HFFc6 (cell line): ENCODE data around the gene FLACC1. TPM values are rescaled to one million over a fixed set of nuclear protein-coding genes. Genes with fewer than 3 reads are reported as not detected.
"Not testable (repeated sequence)": the region's sequence is repeated elsewhere in the genome, so short reads cannot be mapped to it uniquely, and the experiment has no call there.

ENCODE experiments used
- DNase-seq: peaks from one replicate; pipeline ENCODE4 v3.0.0-alpha.2; 2018
- H3K27ac Mint-ChIP-seq: 2 replicates; pipeline ENCODE4 v1.8.0; 2020; ENCODE audit warnings: mild to moderate bottlenecking, mixed read lengths
- H3K27me3 Mint-ChIP-seq: 2 replicates; pipeline ENCODE4 v1.8.0; 2021; ENCODE audit warnings: mild to moderate bottlenecking, moderate library complexity, mixed read lengths; ENCODE audit not compliant: insufficient read depth
- H3K36me3 Mint-ChIP-seq: 2 replicates; pipeline ENCODE4 v1.8.0; 2021; ENCODE audit warnings: low read depth, mixed read lengths
- H3K4me1 Mint-ChIP-seq: 2 replicates; pipeline ENCODE4 v1.8.0; 2020; ENCODE audit warnings: low read depth, mixed read lengths
- H3K4me3 Mint-ChIP-seq: 2 replicates; pipeline ENCODE4 v1.8.0; 2020; ENCODE audit warnings: mild to moderate bottlenecking, moderate library complexity, mixed read lengths
- H3K9me3 Mint-ChIP-seq: 2 replicates; pipeline ENCODE4 v1.8.0; 2020; ENCODE audit warnings: mild to moderate bottlenecking, mixed read lengths
- CTCF ChIP-seq: fragments of 200-600 bp; sonication (generic); IDR thresholded peaks from 2 replicates; pipeline ENCODE4 v1.5.0; 2021; ENCODE audit warnings: antibody characterized with exemption, mild to moderate bottlenecking
- total RNA-seq, 6 experiments: library from RNA; stranded (reverse); fragmentation: NEBNext Ultra II Directional; extraction: Animal tissue kit (Norgen Biotek cat#: 25700); gene quantifications; 2 replicates in 1 of 6; 3 replicates in 5 of 6; pipeline ENCODE4 v1.2.3, GENCODE V29; 2021

FLACC1 gene
- total RNA-seq, 6 experiments from 2014 or later: 0.51 to 1.6 (median 0.87) TPM

DNA sequence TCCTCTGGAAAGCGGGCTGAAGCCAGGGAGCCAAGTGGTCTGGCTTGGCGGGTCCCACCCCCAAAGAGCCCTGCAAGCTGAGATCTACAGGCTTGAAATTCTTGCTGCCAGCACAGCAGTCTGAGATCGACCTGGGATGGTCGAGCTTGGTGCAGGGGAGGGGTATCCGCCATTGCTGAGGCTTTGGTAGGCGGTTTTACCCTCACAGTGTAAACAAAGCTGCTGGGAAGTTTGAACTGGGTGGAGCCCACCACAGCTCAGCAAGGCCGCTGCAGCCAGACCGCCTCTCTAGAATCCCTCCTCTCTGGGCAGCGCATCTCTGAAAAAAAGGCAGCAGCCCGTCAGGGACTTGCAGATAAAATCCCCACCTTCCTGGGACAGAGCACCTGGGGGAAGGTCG is 12.6 kb upstream of the FLACC1 start:
- H3K4me3 Mint-ChIP-seq: no peak overlapping the region
- peaks cover 13% of the 10 kb centered on the region for H3K4me1 Mint-ChIP-seq
- H3K36me3 Mint-ChIP-seq: peaks cover 63% of the 10 kb centered on the region
- peaks cover 2% of the 10 kb centered on the region; the same call in 1 of the 2 replicates for H3K27me3 Mint-ChIP-seq
- DNase-seq: no peak
- no peak for TF ChIP-seq CTCF
- no peak overlapping the region for H3K27ac Mint-ChIP-seq
- H3K9me3 Mint-ChIP-seq: peaks cover 18% of the 10 kb centered on the region

GRCh38 chr2:201369318-201369717 is 12.2 kb upstream of the FLACC1 start:
- not testable (repeated sequence) for DNase-seq, H3K4me3 Mint-ChIP-seq, H3K27ac Mint-ChIP-seq, H3K27me3 Mint-ChIP-seq
- Mint-ChIP-seq H3K9me3 (peaks cover 18% of the 10 kb centered on the region), H3K36me3 (peaks cover 61% of the 10 kb centered on the region), H3K4me1 (peaks cover 13% of the 10 kb centered on the region)

DNA sequence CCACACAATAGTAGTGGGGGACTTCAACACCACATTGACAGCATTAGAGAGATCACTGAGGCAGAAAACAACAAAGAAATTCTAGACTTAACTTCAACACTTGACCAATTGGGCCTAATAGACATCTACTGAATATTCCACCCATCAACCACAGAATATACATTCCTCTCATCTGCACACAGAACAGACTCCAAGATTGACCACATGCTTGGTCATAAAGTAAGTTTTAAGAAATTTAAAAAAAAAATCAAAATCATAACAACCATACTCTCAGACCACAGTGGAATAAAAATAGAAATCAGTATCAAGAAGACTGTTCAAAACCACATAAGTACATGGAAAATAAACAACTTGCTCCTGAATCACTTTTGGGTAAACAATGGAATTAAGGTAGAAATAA is 9.0 kb upstream of the FLACC1 start:
- Mint-ChIP-seq H3K27me3 (peaks cover 6% of the 10 kb centered on the region), H3K4me1 (peaks cover 30% of the 10 kb centered on the region), H3K4me3 (no peak overlapping the region), H3K27ac (no peak overlapping the region), H3K9me3 (peaks cover 25% of the 10 kb centered on the region), H3K36me3 (peaks cover 70% of the 10 kb centered on the region)
- no peak for TF ChIP-seq CTCF
- DNase-seq: no peak

GRCh38 chr2:201363857-201364560 is 6.9 kb upstream of the FLACC1 start:
- H3K4me3 Mint-ChIP-seq: no peak overlapping the region
- peaks cover 71% of the 10 kb centered on the region for H3K36me3 Mint-ChIP-seq
- H3K27ac Mint-ChIP-seq: peak overlapping the region; percentile 68
- TF ChIP-seq CTCF: peak; percentile 94
- peaks cover 25% of the 10 kb centered on the region for H3K9me3 Mint-ChIP-seq
- DNase-seq: peak; percentile 80
- H3K27me3 Mint-ChIP-seq: peaks cover 5% of the 10 kb centered on the region
- H3K4me1 Mint-ChIP-seq: peaks cover 48% of the 10 kb centered on the region

GRCh38 chr2:201362396-201362795 is 5.3 kb upstream of the FLACC1 start:
- Mint-ChIP-seq H3K27me3 (peaks cover 5% of the 10 kb centered on the region), H3K4me1 (peaks cover 61% of the 10 kb centered on the region), H3K9me3 (peaks cover 17% of the 10 kb centered on the region), H3K27ac (no peak overlapping the region), H3K36me3 (peaks cover 63% of the 10 kb centered on the region), H3K4me3 (no peak overlapping the region; the same call in 1 of the 2 replicates)
- DNase-seq: peak; percentile 34
- TF ChIP-seq CTCF: no peak

- no peak overlapping the region for H3K27ac Mint-ChIP-seq
- peaks cover 5% of the 10 kb centered on the region for H3K27me3 Mint-ChIP-seq
- DNase-seq: no peak
- H3K4me1 Mint-ChIP-seq: peaks cover 61% of the 10 kb centered on the region
- peaks cover 60% of the 10 kb centered on the region for H3K36me3 Mint-ChIP-seq
- TF ChIP-seq CTCF: no peak
- H3K4me3 Mint-ChIP-seq: no peak overlapping the region
- peaks cover 7% of the 10 kb centered on the region; the same call in 1 of the 2 replicates for H3K9me3 Mint-ChIP-seq
Observed at GRCh38 chr2:201361078-201361733, 4.1 kb upstream of the FLACC1 start.
